ENCODE data around the gene CST8.

CST8 gene

DNA sequence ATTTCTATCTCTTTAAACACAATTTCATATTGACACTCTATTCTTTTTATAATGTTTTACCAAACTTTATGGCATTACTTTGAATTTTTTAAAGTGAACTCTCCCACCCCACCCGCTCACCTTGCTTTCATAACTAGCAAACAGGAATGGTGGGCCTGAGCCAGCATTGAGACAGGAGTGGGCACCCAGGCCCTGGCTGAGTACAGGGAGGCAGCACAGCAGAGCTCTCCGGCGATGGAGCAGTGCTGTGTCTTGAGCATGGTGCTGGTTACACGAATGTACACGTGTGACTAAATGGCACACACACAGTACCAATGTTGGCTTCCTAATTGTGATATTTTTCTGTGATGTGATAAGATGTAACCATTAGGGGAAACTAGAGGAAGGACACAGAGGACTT lies 42.8 kb upstream of the CST8 start:
- Histone ChIP-seq H3K4me3 (ENCODE audit: low read length) (no peak overlapping the region), H3K23ac (ENCODE audit: low read length) (no peak overlapping the region), H3K79me1 (ENCODE audit: low read length) (no peaks in the 10 kb centered on the region), H2AK5ac (ENCODE audit: low read length) (no peak overlapping the region), H2BK5ac (ENCODE audit: low read length) (no peak overlapping the region), H3K27ac (ENCODE audit: low read depth, low read length) (no peak overlapping the region), H3K27me3 (ENCODE audit: insufficient read depth, low read length, poor library complexity) (no peaks in the 10 kb centered on the region), H3K4me1 (ENCODE audit: control insufficient read depth, low read depth, low read length) (no peaks in the 10 kb centered on the region), H3K56ac (ENCODE audit: low read length) (no peak overlapping the region), H3K18ac (ENCODE audit: low read length) (no peak overlapping the region), H2BK120ac (ENCODE audit: low read depth, low read length) (no peak overlapping the region), H2BK15ac (replicated peaks; ENCODE audit: low read depth) (no peak overlapping the region), H4K5ac (ENCODE audit: low read length) (no peak overlapping the region), H3K4me2 (ENCODE audit: low read length) (no peak overlapping the region), H3K4ac (ENCODE audit: low read depth, low read length) (no peak overlapping the region), H3K79me2 (ENCODE audit: control insufficient read depth, insufficient read depth, low read length) (no peaks in the 10 kb centered on the region), H4K8ac (ENCODE audit: low read depth, low read length) (no peak overlapping the region), H3K9ac (ENCODE audit: low read length) (no peak overlapping the region), H3K36me3 (ENCODE audit: control insufficient read depth, insufficient read depth, low read length) (no peaks in the 10 kb centered on the region)
- DNase-seq = no peak
- WGBS (ENCODE audit: extremely low coverage, insufficient coverage, low lambda C conversion rate) = no CpG with 5 or more reads among the region's 5 CpGs

- Histone ChIP-seq H3K79me2 (ENCODE audit: control insufficient read depth, insufficient read depth, low read length) (no peaks in the 10 kb centered on the region), H4K8ac (ENCODE audit: low read depth, low read length) (no peak overlapping the region), H3K79me1 (ENCODE audit: low read length) (no peaks in the 10 kb centered on the region), H3K4me2 (ENCODE audit: low read length) (no peak overlapping the region), H2BK15ac (replicated peaks; ENCODE audit: low read depth) (no peak overlapping the region), H3K23ac (ENCODE audit: low read length) (no peak overlapping the region), H4K5ac (ENCODE audit: low read length) (no peak overlapping the region), H2BK5ac (ENCODE audit: low read length) (no peak overlapping the region), H3K9ac (ENCODE audit: low read length) (no peak overlapping the region), H3K27me3 (ENCODE audit: insufficient read depth, low read length, poor library complexity) (no peaks in the 10 kb centered on the region), H3K18ac (ENCODE audit: low read length) (no peak overlapping the region), H3K27ac (ENCODE audit: low read depth, low read length) (no peak overlapping the region), H3K4ac (ENCODE audit: low read depth, low read length) (no peak overlapping the region), H3K4me3 (ENCODE audit: low read length) (no peak overlapping the region), H3K56ac (ENCODE audit: low read length) (no peak overlapping the region), H3K36me3 (ENCODE audit: control insufficient read depth, insufficient read depth, low read length) (no peaks in the 10 kb centered on the region), H2BK120ac (ENCODE audit: low read depth, low read length) (no peak overlapping the region), H2AK5ac (ENCODE audit: low read length) (no peak overlapping the region), H3K4me1 (ENCODE audit: control insufficient read depth, low read depth, low read length) (no peaks in the 10 kb centered on the region)
- no peak for DNase-seq
- no CpG with 5 or more reads among the region's 3 CpGs for WGBS (ENCODE audit: extremely low coverage, insufficient coverage, low lambda C conversion rate)
Measured at GRCh38 chr20:23449421-23449820, 41.5 kb upstream of the CST8 start.

- Histone ChIP-seq H2BK120ac (ENCODE audit: low read depth, low read length) (no peak overlapping the region), H3K27me3 (ENCODE audit: insufficient read depth, low read length, poor library complexity) (no peaks in the 10 kb centered on the region), H3K4ac (ENCODE audit: low read depth, low read length) (no peak overlapping the region), H3K9ac (ENCODE audit: low read length) (no peak overlapping the region), H3K4me2 (ENCODE audit: low read length) (no peak overlapping the region), H4K5ac (ENCODE audit: low read length) (no peak overlapping the region), H3K23ac (ENCODE audit: low read length) (no peak overlapping the region), H4K8ac (ENCODE audit: low read depth, low read length) (no peak overlapping the region), H3K4me3 (ENCODE audit: low read length) (no peak overlapping the region), H3K27ac (ENCODE audit: low read depth, low read length) (no peak overlapping the region), H3K56ac (ENCODE audit: low read length) (no peak overlapping the region), H3K4me1 (ENCODE audit: control insufficient read depth, low read depth, low read length) (no peaks in the 10 kb centered on the region), H2BK15ac (replicated peaks; ENCODE audit: low read depth) (no peak overlapping the region), H2BK5ac (ENCODE audit: low read length) (no peak overlapping the region), H3K18ac (ENCODE audit: low read length) (no peak overlapping the region), H2AK5ac (ENCODE audit: low read length) (no peak overlapping the region), H3K79me2 (ENCODE audit: control insufficient read depth, insufficient read depth, low read length) (no peaks in the 10 kb centered on the region), H3K79me1 (ENCODE audit: low read length) (no peaks in the 10 kb centered on the region), H3K36me3 (ENCODE audit: control insufficient read depth, insufficient read depth, low read length) (no peaks in the 10 kb centered on the region)
- no peak for DNase-seq
- WGBS (ENCODE audit: extremely low coverage, insufficient coverage, low lambda C conversion rate) = 100% methylated on average over 1 of the region's 1 CpG
Measured at GRCh38 chr20:23450877-23451276, 40.0 kb upstream of the CST8 start.

- Histone ChIP-seq H3K9ac (ENCODE audit: low read length) (no peak overlapping the region), H3K23ac (ENCODE audit: low read length) (no peak overlapping the region), H3K4me2 (ENCODE audit: low read length) (no peak overlapping the region), H3K4me3 (ENCODE audit: low read length) (no peak overlapping the region), H3K79me1 (ENCODE audit: low read length) (no peaks in the 10 kb centered on the region), H3K27me3 (ENCODE audit: insufficient read depth, low read length, poor library complexity) (no peaks in the 10 kb centered on the region), H4K5ac (ENCODE audit: low read length) (no peak overlapping the region), H2AK5ac (ENCODE audit: low read length) (no peak overlapping the region), H3K27ac (ENCODE audit: low read depth, low read length) (no peak overlapping the region), H3K18ac (ENCODE audit: low read length) (no peak overlapping the region), H3K4me1 (ENCODE audit: control insufficient read depth, low read depth, low read length) (no peaks in the 10 kb centered on the region), H2BK120ac (ENCODE audit: low read depth, low read length) (no peak overlapping the region), H2BK5ac (ENCODE audit: low read length) (no peak overlapping the region), H4K8ac (ENCODE audit: low read depth, low read length) (no peak overlapping the region), H2BK15ac (replicated peaks; ENCODE audit: low read depth) (no peak overlapping the region), H3K56ac (ENCODE audit: low read length) (no peak overlapping the region), H3K36me3 (ENCODE audit: control insufficient read depth, insufficient read depth, low read length) (no peaks in the 10 kb centered on the region), H3K79me2 (ENCODE audit: control insufficient read depth, insufficient read depth, low read length) (no peaks in the 10 kb centered on the region), H3K4ac (ENCODE audit: low read depth, low read length) (no peak overlapping the region)
- DNase-seq = no peak
- WGBS (ENCODE audit: extremely low coverage, insufficient coverage, low lambda C conversion rate) = no CpG with 5 or more reads among the region's 11 CpGs
Measured at GRCh38 chr20:23451956-23452487, 38.9 kb upstream of the CST8 start.

DNA sequence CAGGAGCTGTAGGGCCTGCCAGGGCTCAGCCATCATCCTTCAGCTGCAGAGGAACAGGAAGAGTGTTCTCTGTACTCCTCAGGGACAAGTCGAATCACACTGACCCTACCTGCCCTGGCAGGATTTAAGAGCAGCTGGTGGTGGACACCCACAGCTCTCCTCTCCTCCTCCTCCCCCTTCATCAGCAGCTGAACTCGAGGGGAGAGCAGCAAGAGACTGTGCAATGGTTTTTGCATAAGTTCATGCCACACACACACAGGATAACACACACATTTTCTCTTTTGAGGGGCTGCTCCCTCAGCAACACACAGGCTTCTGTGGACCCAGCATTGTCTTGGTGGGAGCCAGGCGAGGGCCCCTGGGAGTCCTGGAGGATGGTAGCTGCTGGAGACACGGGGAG lies 38.1 kb upstream of the CST8 start, which contains the start of gene CST11:
Gene CST11, minus strand, starts transcription at position 101 of the 400 bp plus-strand sequence. Its CDS starts 65 bp downstream, at position 36.
- no peaks in the 10 kb centered on the region for H3K36me3 ChIP-seq (ENCODE audit: control insufficient read depth, insufficient read depth, low read length)
- no peak for DNase-seq
- no peak within 1 kb of the TSS for H3K18ac ChIP-seq (ENCODE audit: low read length)
- no peaks in the 10 kb centered on the region for H3K4me1 ChIP-seq (ENCODE audit: control insufficient read depth, low read depth, low read length)
- no peak within 1 kb of the TSS for H3K9ac ChIP-seq (ENCODE audit: low read length)
- no peak within 1 kb of the TSS for H3K23ac ChIP-seq (ENCODE audit: low read length)
- no peaks in the 10 kb centered on the region for H3K79me1 ChIP-seq (ENCODE audit: low read length)
- no peak within 1 kb of the TSS for H2BK15ac ChIP-seq (replicated peaks; ENCODE audit: low read depth)
- H3K27ac ChIP-seq (ENCODE audit: low read depth, low read length) = no peak within 1 kb of the TSS
- WGBS (ENCODE audit: extremely low coverage, insufficient coverage, low lambda C conversion rate) = no CpG with 5 or more reads among the region's 4 CpGs
- H4K5ac ChIP-seq (ENCODE audit: low read length) = no peak within 1 kb of the TSS
- no peak within 1 kb of the TSS for H3K4me3 ChIP-seq (ENCODE audit: low read length)
- H2BK120ac ChIP-seq (ENCODE audit: low read depth, low read length) = no peak within 1 kb of the TSS
- H3K79me2 ChIP-seq (ENCODE audit: control insufficient read depth, insufficient read depth, low read length) = no peaks in the 10 kb centered on the region
- H4K8ac ChIP-seq (ENCODE audit: low read depth, low read length) = no peak within 1 kb of the TSS
- no peak within 1 kb of the TSS for H3K4ac ChIP-seq (ENCODE audit: low read depth, low read length)
- no peak within 1 kb of the TSS for H3K56ac ChIP-seq (ENCODE audit: low read length)
- no peak within 1 kb of the TSS for H2AK5ac ChIP-seq (ENCODE audit: low read length)
- H3K4me2 ChIP-seq (ENCODE audit: low read length) = no peak within 1 kb of the TSS
- no peak within 1 kb of the TSS for H2BK5ac ChIP-seq (ENCODE audit: low read length)
- no peaks in the 10 kb centered on the region for H3K27me3 ChIP-seq (ENCODE audit: insufficient read depth, low read length, poor library complexity)
